HepG2 (cell line): ENCODE measurements around the gene CAD. TPM values are rescaled to one million over a fixed set of nuclear protein-coding genes. Genes with fewer than 3 reads are reported as not detected.

ENCODE experiments used
- ATAC-seq: fragments of 200-7000 bp; cut with Tn5 transposase; 3 replicates; pipeline ENCODE4 v1.9.1; 2020; ENCODE audit warnings: mild to moderate bottlenecking, moderate library complexity
- BruUV-seq: library from RNA; stranded (reverse); fragments of 400-500 nt; replicated peaks from 2 replicates; lab custom pipeline; 2021; lab: Mats Ljungman, UMichigan
- CTCF ChIA-PET: fragments of 300-600 bp; formaldehyde crosslinking; extraction: SDS; loops from one replicate; lab custom pipeline; 2021; ENCODE audit warnings: low total read pairs, inconsistent platforms, low intra/inter-chr PET ratio; lab: Yijun Ruan, JAX
- POLR2A ChIA-PET: fragments of 350-600 bp; sonication (Branson Sonifier 250); formaldehyde crosslinking; loops from one replicate; lab custom pipeline; 2020; ENCODE audit warnings: antibody characterized with exemption, inconsistent platforms; lab: Yijun Ruan, JAX
- DNase-seq: peaks from one replicate; pipeline ENCODE4 v3.0.0-alpha.2; 2015; ENCODE audit warnings: low spot score
- FAIRE-seq: peaks from 3 replicates; lab custom pipeline; 2011; peaks lifted over from hg19 to GRCh38; lab: Jason Lieb, UNC
- H2AFZ ChIP-seq: one replicate; pipeline ENCODE4 v1.6.1; 2011; ENCODE audit warnings: low read length, inconsistent platforms
- H3K27ac ChIP-seq: fragments of 300-600 bp; 3 replicates; pipeline ENCODE4 v1.8.0; 2011; ENCODE audit warnings: mixed run types, mild to moderate bottlenecking, mixed read lengths, low read length, inconsistent platforms; ENCODE audit not compliant: insufficient read depth; ENCODE audit errors: extremely low read length
- H3K27me3 ChIP-seq, 2 experiments: fragments of 200-600 bp in 1 of 2; 2 replicates in 1 of 2; 3 replicates in 1 of 2; pipeline versions ENCODE4 v1.6.0 to v1.8.0; 2011; ENCODE audit warnings: low read length in 2 of 2, mild to moderate bottlenecking in 2 of 2, moderate library complexity in 2 of 2, inconsistent platforms in 1 of 2; ENCODE audit not compliant: insufficient read depth in 2 of 2, control insufficient read depth in 1 of 2
- H3K36me3 ChIP-seq, 2 experiments: fragments of 200-600 bp in 1 of 2; replicated peaks in 1 of 2; 2 replicates in 1 of 2; 3 replicates in 1 of 2; pipeline versions ENCODE4 v1.5.1 to v1.8.0; 2011; ENCODE audit warnings: low read length in 2 of 2, inconsistent platforms in 1 of 2; ENCODE audit not compliant: insufficient read depth in 2 of 2, control insufficient read depth in 1 of 2
- H3K4me1 ChIP-seq: 2 replicates; pipeline ENCODE4 v1.5.1; 2012; ENCODE audit warnings: low read length, inconsistent platforms; ENCODE audit not compliant: insufficient read depth
- H3K4me2 ChIP-seq: 2 replicates; pipeline ENCODE4 v1.6.0; 2011; ENCODE audit warnings: low read depth, low read length, inconsistent platforms
- H3K4me3 ChIP-seq, 3 experiments: fragments of 200-600 bp in 1 of 3; sonication (generic), shearing (Covaris generic) in 1 of 3; replicated peaks in 1 of 3; 2 replicates each; pipeline ENCODE4 v1.5.1; 2011 to 2016; ENCODE audit warnings: low read length in 3 of 3, inconsistent platforms in 2 of 3, low read depth in 2 of 3, mild to moderate bottlenecking in 2 of 3, control low read depth in 1 of 3, mixed read lengths in 1 of 3; ENCODE audit not compliant: insufficient read depth in 1 of 3
- H3K79me2 ChIP-seq: one replicate; pipeline ENCODE4 v1.6.1; 2011; ENCODE audit warnings: low read length, inconsistent platforms; ENCODE audit not compliant: insufficient read depth
- H3K9ac ChIP-seq: 2 replicates; pipeline ENCODE4 v1.6.0; 2011; ENCODE audit warnings: mild to moderate bottlenecking, low read depth, low read length, inconsistent platforms; ENCODE audit not compliant: insufficient read depth
- H3K9me3 ChIP-seq: 2 replicates; pipeline ENCODE4 v1.5.1; 2012; ENCODE audit warnings: mild to moderate bottlenecking, low read length
- H4K20me1 ChIP-seq: 2 replicates; pipeline ENCODE4 v1.6.0; 2011; ENCODE audit warnings: inconsistent platforms, mild to moderate bottlenecking, low read length, moderate library complexity; ENCODE audit not compliant: insufficient read depth
- ELF4 ChIP-seq: sonication (generic); formaldehyde crosslinking; IDR thresholded peaks from 2 replicates; pipeline ENCODE4 v1.5.0; 2020; ENCODE audit warnings: missing genetic modification reagents, mild to moderate bottlenecking, moderate library complexity, borderline replicate concordance
- FOXJ3 ChIP-seq: sonication (generic); formaldehyde crosslinking; IDR thresholded peaks from 2 replicates; pipeline ENCODE4 v1.4.0; 2020; ENCODE audit warnings: missing genetic modification reagents, mild to moderate bottlenecking, borderline replicate concordance
- KDM1A ChIP-seq: IDR thresholded peaks from 2 replicates; pipeline ENCODE4 v1.6.1; 2016; ENCODE audit warnings: missing compliant biosample characterization
- KLF11 ChIP-seq: IDR thresholded peaks from 2 replicates; pipeline ENCODE4 v1.6.1; 2016; ENCODE audit warnings: missing compliant biosample characterization
- KLF16 ChIP-seq, 2 experiments: sonication (generic) in 1 of 2; formaldehyde crosslinking in 1 of 2; IDR thresholded peaks; 2 replicates each; pipeline versions ENCODE4 v1.6.1 to v1.8.0; 2016 to 2023; ENCODE audit warnings: missing genetic modification reagents in 2 of 2, missing compliant biosample characterization in 1 of 2
- MTA3 ChIP-seq: sonication (generic); formaldehyde crosslinking; IDR thresholded peaks from 2 replicates; pipeline ENCODE4 v1.4.0; 2020; ENCODE audit warnings: missing genetic modification reagents
- RFX3 ChIP-seq: IDR thresholded peaks from 2 replicates; pipeline ENCODE4 v1.6.1; 2016; ENCODE audit warnings: missing biosample characterization, missing genetic modification reagents
- SSRP1 ChIP-seq: IDR thresholded peaks from 2 replicates; pipeline ENCODE4 v1.6.1; 2016; ENCODE audit warnings: control low read depth
- TGIF2 ChIP-seq: IDR thresholded peaks from 2 replicates; pipeline ENCODE4 v1.6.1; 2016; ENCODE audit warnings: control low read depth, missing compliant biosample characterization
- ZBTB42 ChIP-seq: sonication (generic); formaldehyde crosslinking; IDR thresholded peaks from 2 replicates; pipeline ENCODE4 v1.5.0; 2020; ENCODE audit warnings: mild to moderate bottlenecking, missing genetic modification reagents
- ZNF101 ChIP-seq: sonication (generic); formaldehyde crosslinking; IDR thresholded peaks from 2 replicates; pipeline ENCODE4 v1.4.0; 2020; ENCODE audit warnings: mild to moderate bottlenecking, low read depth, missing genetic modification reagents, borderline replicate concordance
- ZNF121 ChIP-seq: sonication (generic); formaldehyde crosslinking; IDR thresholded peaks from 2 replicates; pipeline ENCODE4 v1.5.0; 2020; ENCODE audit warnings: mild to moderate bottlenecking, missing genetic modification reagents
- ZNF850 ChIP-seq: sonication (generic); formaldehyde crosslinking; conservative IDR thresholded peaks from 2 replicates; pipeline ENCODE4 v1.9.0; 2021; ENCODE audit warnings: mild to moderate bottlenecking, missing genetic modification reagents
- ZSCAN9 ChIP-seq: IDR thresholded peaks from 2 replicates; pipeline ENCODE4 v1.6.1; 2016; ENCODE audit warnings: borderline replicate concordance
- WGBS: methylation state at CpG from one replicate; pipeline ENCODE4 v1.1.6; 2017; ENCODE audit warnings: low lambda C conversion rate; 5-methylcytosine and 5-hydroxymethylcytosine counted together
- in situ Hi-C: cut with HindIII; loops from 2 replicates; pipeline ENCODE4 v1.10.0; 2017; ENCODE audit warnings: low pct_unique_long_range_greater_than_20kb; ENCODE audit not compliant: extremely low pct_ligation_motif_present
- intact Hi-C: fragments of 100-400 bp; cut with micrococcal nuclease; formaldehyde crosslinking; loops from one replicate; pipeline ENCODE4 v1.10.0; 2022; ENCODE audit not compliant: unreplicated experiment
- polyA plus RNA-seq, 8 experiments: library from polyadenylated mRNA; depleted of rRNA in 3 of 8; stranded (reverse) in 7 of 8; unstranded in 1 of 8; fragments of >200 nt; fragmentation: Illumina TruSeq in 4 of 8; extraction: Trizol in 4 of 8; gene quantifications; 2 replicates each; pipeline versions ENCODE4 v1.2.1 to v1.2.3, GENCODE V29; 2011 to 2016; ENCODE audit warnings: low read depth in 4 of 8, missing spikeins in 1 of 8, mixed read lengths in 1 of 8; ENCODE audit not compliant: insufficient read depth in 1 of 8
- total RNA-seq, 5 experiments: library from RNA; depleted of rRNA; stranded (reverse); fragments of >200 nt; fragmentation: Illumina TruSeq; extraction: Trizol; gene quantifications; 2 replicates each; pipeline ENCODE4 v1.2.3, GENCODE V29; 2016; ENCODE audit warnings: low read depth in 1 of 5
- TF ChIP-seq, protein P1 (sequence below): sonication (generic); formaldehyde crosslinking; conservative IDR thresholded peaks from 2 replicates; pipeline ENCODE4 v1.5.0; 2020; ENCODE audit warnings: missing genetic modification reagents
- TF ChIP-seq, protein P2 (sequence below): sonication (generic); formaldehyde crosslinking; IDR thresholded peaks from 2 replicates; pipeline ENCODE4 v1.4.0; 2020; ENCODE audit warnings: missing genetic modification reagents, borderline replicate concordance
- TF ChIP-seq, protein P3 (sequence below), 2 experiments: sonication (generic) in 1 of 2; formaldehyde crosslinking in 1 of 2; IDR thresholded peaks; 2 replicates each; pipeline versions ENCODE4 v1.4.0 to v1.6.1; 2016 to 2020; ENCODE audit warnings: borderline replicate concordance in 1 of 2, low read depth in 1 of 2, mild to moderate bottlenecking in 1 of 2, missing genetic modification reagents in 1 of 2

The CAD gene
- total and polyA plus RNA-seq, 2 of the 13 experiments (the other 11 are each of a cell fraction or from before 2014, with no cell fraction given): 21.7 to 37.0 TPM

DNA sequence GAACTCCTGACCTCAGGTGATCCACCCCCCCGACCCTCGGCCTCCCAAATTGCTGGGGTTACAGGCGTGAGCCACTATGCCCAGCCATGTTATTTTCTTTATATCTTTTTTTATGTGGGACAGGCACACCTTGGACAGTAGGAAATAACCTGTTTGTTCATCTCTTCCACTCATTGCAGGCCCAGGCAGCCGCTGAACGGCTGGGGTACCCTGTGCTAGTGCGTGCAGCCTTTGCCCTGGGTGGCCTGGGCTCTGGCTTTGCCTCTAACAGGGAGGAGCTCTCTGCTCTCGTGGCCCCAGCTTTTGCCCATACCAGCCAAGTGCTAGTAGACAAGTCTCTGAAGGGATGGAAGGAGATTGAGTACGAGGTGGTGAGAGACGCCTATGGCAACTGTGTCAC lies 8.4 kb downstream of the CAD start (continued):
- TF ChIP-seq ELF4 (CRISPR knock-in tag) (no peak), ZNF121 (CRISPR knock-in tag) (no peak), RFX3 (CRISPR knock-in tag) (no peak), ZNF101 (CRISPR knock-in tag) (no peak), KLF11 (no peak)
- TF ChIP-seq, protein P1, sequence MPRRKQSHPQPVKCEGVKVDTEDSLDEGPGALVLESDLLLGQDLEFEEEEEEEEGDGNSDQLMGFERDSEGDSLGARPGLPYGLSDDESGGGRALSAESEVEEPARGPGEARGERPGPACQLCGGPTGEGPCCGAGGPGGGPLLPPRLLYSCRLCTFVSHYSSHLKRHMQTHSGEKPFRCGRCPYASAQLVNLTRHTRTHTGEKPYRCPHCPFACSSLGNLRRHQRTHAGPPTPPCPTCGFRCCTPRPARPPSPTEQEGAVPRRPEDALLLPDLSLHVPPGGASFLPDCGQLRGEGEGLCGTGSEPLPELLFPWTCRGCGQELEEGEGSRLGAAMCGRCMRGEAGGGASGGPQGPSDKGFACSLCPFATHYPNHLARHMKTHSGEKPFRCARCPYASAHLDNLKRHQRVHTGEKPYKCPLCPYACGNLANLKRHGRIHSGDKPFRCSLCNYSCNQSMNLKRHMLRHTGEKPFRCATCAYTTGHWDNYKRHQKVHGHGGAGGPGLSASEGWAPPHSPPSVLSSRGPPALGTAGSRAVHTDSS (CRISPR knock-in tag): no peak

DNA sequence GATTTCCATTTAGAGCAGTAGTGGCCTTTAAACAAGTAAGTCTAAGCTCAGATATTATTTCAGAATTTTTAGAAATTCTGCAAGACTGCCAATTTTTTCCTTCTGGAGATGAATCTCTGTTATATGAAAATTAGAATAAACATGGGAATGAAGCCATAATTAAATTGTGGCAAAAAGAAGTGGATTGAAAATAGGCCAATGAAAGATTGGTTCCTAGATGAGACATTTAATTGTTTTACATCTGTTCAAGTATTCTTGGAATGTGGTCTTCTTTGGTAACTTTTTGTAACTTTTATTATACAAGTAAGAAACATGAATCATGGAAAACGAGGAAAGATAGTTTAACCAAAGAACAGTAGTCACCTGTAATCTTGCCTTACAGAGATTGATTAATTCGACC lies 10.3 kb downstream of the CAD start:
- no peak overlapping the region for H2AFZ ChIP-seq
- FAIRE-seq (no peak), ATAC-seq (no peak), DNase-seq (no peak)
- intact Hi-C loops (no loop called here), in situ Hi-C loops (no loop called here)
- no peaks in the 10 kb centered on the region for H3K79me2 ChIP-seq
- ChIA-PET CTCF (no interaction called here), POLR2A (no interaction called here)
- no peaks in the 10 kb centered on the region for H3K27me3 ChIP-seq
- peaks cover 58 to 75% of the 10 kb centered on the region in 2 experiments for H3K36me3 ChIP-seq
- TSS peak; percentile 31 for BruUV-seq
- WGBS: 90% methylated on average over 2 of the region's 2 CpGs
- peaks cover 9% of the 10 kb centered on the region; the same call in 1 of the 2 replicates for H3K4me1 ChIP-seq
- H3K27ac ChIP-seq: no peak overlapping the region
- no peaks in the 10 kb centered on the region for H4K20me1 ChIP-seq
- no peak overlapping the region for H3K4me2 ChIP-seq
- no peak overlapping the region for H3K9ac ChIP-seq
- H3K9me3 ChIP-seq: no peaks in the 10 kb centered on the region
- H3K4me3 ChIP-seq: no peak overlapping the region
- TF ChIP-seq ZNF850 (CRISPR knock-in tag): no peak
- TF ChIP-seq, protein P2, sequence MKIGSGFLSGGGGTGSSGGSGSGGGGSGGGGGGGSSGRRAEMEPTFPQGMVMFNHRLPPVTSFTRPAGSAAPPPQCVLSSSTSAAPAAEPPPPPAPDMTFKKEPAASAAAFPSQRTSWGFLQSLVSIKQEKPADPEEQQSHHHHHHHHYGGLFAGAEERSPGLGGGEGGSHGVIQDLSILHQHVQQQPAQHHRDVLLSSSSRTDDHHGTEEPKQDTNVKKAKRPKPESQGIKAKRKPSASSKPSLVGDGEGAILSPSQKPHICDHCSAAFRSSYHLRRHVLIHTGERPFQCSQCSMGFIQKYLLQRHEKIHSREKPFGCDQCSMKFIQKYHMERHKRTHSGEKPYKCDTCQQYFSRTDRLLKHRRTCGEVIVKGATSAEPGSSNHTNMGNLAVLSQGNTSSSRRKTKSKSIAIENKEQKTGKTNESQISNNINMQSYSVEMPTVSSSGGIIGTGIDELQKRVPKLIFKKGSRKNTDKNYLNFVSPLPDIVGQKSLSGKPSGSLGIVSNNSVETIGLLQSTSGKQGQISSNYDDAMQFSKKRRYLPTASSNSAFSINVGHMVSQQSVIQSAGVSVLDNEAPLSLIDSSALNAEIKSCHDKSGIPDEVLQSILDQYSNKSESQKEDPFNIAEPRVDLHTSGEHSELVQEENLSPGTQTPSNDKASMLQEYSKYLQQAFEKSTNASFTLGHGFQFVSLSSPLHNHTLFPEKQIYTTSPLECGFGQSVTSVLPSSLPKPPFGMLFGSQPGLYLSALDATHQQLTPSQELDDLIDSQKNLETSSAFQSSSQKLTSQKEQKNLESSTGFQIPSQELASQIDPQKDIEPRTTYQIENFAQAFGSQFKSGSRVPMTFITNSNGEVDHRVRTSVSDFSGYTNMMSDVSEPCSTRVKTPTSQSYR (CRISPR knock-in tag): no peak
- TF ChIP-seq FOXJ3 (CRISPR knock-in tag): no peak
- TF ChIP-seq TGIF2 (CRISPR knock-in tag): no peak
- TF ChIP-seq KLF16 (CRISPR knock-in tag; IDR thresholded peaks at IDR 0.05): no peak
- TF ChIP-seq MTA3 (CRISPR knock-in tag): no peak
- no peak for TF ChIP-seq ZBTB42
- no peak for TF ChIP-seq ZSCAN9
- no peak for TF ChIP-seq SSRP1
- TF ChIP-seq, protein P3, sequence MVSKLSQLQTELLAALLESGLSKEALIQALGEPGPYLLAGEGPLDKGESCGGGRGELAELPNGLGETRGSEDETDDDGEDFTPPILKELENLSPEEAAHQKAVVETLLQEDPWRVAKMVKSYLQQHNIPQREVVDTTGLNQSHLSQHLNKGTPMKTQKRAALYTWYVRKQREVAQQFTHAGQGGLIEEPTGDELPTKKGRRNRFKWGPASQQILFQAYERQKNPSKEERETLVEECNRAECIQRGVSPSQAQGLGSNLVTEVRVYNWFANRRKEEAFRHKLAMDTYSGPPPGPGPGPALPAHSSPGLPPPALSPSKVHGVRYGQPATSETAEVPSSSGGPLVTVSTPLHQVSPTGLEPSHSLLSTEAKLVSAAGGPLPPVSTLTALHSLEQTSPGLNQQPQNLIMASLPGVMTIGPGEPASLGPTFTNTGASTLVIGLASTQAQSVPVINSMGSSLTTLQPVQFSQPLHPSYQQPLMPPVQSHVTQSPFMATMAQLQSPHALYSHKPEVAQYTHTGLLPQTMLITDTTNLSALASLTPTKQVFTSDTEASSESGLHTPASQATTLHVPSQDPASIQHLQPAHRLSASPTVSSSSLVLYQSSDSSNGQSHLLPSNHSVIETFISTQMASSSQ (IDR thresholded peaks at IDR 0.05; ENCODE audit: low read depth): no peak
- TF ChIP-seq, protein P3 (CRISPR knock-in tag; IDR thresholded peaks at IDR 0.05; ENCODE audit: borderline replicate concordance): no peak
- TF ChIP-seq KDM1A: no peak
